Activated T-cell treated with anti-CD3 and anti-CD28 coated beads for 48 hours (primary cell): ENCODE data around the gene TMPRSS6.

Experiments
- DNase-seq: peaks from one replicate; pipeline ENCODE4 v3.0.0-alpha.2; 2020; ENCODE audit warnings: low read depth

The TMPRSS6 gene

DNA sequence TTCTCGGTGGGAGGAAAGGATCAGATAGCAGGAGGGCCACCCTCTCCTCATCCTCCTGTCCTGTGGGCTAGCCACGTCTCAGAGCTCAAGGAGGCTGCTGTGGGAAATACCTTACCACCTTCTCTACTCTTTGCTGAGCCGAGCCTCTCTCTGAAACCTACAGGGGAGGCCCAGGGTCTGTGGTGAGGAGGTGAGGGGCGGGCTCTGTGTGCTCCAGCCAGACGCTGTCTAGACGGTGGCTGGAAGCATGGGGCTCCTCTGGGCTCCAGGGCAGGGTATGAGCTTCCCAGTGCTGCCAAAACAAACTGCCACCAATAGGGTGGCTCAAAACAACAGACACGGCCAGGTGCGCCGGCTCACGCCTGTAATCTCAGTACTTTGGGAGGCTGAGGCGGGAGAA lies 5.5 kb upstream of the TMPRSS6 start:
- no peak for DNase-seq

DNA sequence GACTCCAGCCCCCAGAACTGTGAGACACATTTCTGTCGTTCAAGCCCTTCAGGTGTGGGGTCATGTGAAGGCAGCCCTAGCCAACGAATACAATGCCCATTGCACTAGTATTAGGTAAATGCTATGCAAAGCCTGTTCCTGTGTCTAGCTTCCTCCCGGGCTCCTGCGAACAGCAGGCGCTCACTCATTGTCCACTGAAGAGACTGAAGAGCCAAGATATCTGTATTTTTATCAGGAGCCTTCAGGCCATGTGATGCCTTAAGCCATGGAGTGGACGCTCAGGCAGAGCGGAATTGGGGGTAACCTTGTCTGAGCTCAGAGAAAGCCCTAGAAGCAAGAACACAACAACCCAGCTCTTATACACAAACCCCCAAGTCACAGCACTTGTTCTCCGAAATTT lies 4.2 kb upstream of the TMPRSS6 start:
- DNase-seq = no peak

DNA sequence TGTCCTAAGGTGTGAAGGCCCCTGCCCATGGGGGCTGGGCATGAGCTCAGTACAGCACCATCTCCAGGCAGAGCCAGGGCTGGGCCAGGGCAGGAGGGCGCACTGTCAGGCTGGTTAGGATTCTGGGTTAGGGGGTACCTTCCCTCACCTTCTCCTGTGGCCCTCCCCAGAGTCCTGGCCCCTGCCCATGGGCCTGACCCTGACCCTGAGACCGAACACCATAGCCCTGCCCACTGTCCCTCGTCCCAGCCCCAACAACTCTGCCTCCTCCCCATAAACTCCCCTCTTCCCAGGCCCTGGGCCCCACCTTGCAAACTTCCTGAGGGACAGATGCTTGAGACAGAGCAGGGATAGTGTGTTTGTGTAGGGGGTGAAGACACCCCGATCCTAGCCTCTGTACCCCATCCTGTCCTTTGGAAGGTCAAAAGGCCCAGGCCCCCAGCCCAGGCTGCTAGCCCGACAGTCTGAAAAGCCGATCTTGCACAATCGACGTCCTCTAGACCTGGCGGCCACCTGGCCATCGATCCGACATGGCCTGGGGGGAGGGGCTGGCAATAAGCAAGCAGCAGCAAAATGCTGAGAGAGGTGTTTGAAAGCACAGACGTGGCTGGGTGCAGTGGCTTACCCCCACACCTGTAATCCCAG lies 2.7 kb upstream of the TMPRSS6 start:
- no peak for DNase-seq

DNA sequence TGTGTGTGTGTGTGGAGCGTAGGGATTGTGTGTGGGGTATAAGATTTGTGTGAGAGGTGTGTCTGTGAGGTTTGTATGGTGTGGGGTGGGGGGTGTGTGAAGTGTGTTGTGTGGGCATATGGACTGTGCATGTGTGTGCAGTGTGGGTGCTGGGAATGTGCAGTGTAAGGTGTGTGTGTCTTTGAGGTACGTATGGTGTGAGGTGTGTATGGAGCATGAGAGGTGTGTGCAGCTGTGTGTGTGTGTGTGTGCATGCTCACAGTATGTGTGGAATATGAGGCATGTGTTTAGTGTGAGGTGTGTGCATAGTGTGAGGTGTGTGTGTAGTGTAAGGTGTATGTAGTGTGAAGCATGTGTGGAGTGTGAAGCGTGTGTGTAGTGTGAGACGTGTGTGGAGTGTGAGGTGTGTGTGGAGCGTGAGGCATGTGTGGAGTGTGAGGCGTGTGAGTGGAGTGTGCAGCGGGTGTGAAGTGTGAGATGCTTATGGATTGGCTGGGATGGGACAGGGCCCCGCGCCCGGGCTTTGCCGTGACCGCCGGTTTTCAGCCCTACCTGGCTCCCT lies 1.7 kb upstream of the TMPRSS6 start:
- no peak for DNase-seq

DNA sequence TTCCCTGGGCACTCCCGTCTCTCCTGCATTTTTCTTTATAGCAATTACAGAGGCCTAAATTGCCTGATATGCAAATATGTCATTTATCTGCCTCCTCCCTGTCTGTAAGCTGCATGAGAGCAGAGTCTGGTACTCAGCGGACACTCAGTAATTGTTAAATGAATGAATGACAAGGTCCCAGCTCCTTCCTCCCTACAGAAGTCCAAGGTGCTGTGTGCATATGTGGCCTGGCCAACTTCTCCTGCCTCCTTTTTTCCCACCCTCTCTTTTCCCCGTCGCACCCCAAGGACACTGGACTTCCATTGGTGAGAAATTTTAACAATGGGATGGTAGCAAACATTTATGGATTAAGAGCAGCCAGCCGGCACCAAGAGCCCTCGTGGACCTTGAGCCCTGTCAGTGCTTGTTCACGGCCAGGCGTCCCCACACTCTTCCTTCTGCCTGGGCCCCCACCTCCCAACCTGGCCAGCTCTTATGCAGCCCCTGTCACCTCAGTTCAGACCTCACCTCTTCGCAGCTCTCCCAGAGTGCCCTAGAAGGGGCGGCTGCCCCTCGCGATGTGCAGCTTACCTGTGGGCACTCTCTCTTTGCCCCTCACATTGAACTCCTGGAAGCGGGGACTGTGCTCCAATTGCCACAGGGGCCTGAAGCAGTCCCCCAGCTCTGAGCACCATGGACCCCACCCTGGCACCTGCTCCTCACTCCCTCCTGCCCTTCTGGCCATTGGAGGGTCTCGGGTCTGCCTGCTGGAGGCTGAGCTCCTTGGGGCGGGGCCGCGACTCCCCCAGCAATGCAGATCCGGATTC lies 1.5 kb downstream of the TMPRSS6 start:
- no peak for DNase-seq

DNA sequence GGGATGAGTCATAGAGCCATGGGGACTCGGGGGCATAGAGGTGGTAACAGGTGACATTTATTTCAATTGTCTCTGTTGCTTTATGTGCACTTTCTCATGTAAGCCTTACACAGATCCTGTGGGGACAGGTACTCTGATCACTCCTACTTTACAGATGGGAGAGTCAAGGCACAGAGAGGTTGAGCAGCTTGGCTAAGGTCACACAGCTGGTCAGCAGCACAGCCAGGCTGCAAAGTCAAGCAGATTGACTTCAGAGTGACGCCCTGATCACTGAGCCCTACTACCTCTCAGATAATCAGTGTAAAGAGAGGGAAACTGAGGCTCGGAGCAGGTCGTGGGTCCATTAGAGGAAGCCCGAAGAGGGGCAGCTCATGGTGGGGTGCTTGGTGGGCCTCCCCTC lies 3.5 kb downstream of the TMPRSS6 start:
- DNase-seq = no peak

DNA sequence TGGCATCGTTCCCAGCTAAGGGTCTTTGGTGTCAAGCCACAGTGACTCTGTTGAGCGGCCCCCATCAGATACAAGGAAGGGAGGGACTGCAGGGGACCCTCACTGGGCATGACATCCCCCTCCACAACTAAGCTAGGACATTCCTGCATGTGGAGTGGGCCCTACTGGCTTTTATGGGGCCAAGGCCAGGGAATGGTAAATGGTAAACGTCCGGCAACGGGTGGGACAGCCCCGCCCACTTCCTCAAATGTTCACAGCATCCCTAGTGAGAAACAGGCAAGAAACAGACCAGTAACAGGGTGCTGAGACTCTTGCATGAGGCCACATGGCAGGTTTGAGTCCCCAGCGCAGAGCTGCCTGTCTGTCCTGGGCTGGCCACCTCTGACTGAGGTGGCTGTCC lies 4.4 kb downstream of the TMPRSS6 start:
- DNase-seq = no peak

DNA sequence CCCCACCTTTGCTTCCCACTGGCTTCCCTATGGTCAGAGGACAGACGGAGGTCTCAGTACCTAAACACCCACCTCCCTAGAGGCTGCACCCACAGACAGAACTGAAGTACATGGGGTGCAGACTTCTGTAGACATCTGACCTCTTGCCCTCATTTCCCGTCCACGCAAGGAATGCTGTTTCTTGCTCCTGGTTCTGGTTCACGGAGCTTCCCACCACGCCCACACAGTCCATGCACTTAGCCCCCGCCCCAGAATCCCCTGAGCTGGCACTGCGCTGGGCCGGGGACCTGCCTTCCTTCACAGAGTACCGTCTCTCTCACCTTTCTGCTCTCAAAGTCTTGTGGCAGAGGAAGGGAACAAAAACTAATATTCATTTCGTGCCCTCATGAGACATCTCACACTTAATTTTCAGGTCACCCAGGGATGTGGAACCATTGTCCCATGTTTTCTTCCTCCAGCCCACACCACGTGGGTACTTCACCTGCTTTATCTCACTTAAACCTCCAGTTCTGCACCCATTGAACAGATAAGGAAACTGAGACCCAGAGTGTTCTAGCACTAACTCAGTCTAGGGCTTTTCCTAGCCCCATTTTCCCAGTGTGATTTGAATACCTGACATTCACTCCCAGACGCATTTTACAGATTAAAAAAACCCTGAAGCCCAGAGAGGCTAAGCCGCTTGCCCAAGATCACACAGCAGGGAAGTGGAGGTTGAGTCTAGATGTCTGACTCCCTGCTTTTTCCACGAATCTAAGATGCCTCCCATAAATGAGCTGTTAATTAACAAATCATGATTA lies 5.7 kb downstream of the TMPRSS6 start:
- no peak for DNase-seq

DNA sequence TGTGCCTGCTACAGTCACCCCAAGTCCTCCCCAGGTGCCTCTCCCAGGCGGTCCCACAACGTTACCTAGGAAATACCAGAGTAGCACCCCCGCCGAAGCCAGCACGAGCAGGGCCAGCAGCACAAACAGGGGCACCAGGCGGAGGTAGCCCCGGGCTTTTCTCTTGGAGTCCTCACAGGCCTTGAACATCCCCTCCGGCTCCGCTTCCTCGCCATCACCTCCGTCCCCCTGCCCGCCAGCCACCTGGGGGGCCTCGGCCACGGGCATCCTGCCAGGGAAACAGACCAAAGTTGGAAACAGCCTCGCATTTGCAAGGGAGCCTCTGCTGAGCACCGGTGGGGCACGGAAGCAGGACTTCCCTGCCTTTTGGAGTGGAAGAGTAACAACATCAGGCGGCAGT lies 6.4 kb downstream of the TMPRSS6 start:
- DNase-seq = no peak

DNA sequence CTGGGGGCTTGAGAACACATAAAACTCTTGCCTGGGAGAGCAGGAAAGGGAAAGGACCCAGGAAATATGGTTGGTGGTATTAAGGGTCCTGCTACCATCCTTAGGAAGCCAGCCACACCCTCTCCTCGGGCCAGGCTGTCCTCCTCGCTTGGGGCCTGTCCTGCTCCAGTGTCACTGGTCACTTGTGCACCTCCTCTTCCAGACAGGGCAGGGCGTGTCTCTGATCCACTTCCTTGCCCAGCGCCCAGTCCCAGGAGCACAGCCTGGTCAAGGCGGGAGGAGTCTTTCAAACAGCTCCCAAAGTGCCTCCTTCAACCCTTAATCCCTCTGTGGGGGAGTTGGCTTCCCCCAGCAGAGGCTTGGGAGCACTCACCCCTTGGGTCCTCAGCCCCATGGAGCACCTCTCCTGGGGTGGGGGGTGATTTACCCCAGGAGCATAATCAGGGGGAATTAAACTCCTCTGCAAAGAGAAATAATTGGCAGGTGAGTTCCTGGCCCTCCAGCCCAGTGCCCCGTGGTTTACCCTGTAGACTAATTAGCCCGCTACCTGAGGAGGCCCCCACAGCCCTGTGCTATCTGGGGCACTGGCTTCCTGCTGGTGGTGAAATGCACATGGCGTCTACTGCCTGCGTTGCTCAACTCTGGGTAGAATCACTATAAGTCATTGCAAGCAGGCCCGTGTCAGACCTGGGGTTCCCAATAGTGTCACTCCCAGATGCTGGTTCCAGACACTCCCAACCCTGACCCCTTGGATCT lies 8.0 kb downstream of the TMPRSS6 start:
- DNase-seq = no peak

DNA sequence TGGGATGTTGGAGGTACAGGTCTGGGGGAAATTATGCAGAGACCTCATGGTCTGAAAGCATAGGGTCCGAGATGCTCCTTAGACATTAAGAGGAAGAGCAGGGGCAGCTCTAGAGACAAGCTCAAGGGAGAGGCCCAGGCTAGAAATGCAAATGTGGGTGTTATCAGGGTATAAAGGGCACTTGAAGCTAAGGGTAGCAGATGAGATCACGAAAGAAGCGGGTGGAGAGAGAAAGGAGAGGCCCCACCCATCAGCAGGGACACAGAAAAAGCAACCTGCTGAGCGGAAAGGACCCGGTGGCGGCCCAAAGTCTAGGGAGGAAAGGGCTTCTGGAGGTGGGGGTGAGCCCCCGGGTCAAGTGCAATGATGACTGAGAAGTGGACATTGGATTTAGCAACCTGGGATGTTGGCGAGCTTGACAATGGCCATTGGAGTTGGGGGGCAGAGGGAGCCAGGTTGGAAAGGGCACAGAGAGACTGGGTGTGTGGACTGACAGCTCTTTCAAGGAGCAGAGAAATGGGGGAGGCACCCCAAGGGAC lies 8.9 kb downstream of the TMPRSS6 start:
- DNase-seq = no peak

DNA sequence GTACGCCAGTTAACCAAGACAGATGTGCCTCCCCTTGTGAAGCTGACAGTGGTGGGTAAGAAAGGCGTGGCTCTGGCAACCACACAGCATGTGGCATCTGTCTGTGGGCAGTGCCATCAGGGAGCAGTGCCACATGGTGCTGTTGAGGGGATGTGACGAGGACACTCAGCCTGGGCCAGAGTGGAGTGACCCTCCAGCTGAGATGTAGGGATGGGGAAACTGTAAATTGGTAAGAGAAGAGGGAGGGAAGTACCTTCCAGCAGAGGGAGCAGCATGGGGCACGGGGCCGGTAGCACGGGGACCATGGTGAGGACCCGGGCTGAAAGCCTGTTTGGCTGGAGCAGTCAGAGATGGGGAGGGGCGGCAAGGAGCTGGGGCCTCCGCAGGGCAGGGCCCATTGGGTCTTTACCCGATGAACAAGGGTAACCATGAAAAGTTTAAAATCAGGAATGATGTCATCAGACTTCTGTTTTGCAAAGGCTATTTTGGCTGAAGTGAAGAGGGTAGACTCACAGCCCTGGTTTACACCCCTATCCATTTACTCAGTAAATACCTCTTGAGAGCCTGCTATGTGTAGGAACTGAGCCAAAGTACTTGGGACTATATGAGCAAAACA lies 10.4 kb downstream of the TMPRSS6 start:
- DNase-seq = no peak

DNA sequence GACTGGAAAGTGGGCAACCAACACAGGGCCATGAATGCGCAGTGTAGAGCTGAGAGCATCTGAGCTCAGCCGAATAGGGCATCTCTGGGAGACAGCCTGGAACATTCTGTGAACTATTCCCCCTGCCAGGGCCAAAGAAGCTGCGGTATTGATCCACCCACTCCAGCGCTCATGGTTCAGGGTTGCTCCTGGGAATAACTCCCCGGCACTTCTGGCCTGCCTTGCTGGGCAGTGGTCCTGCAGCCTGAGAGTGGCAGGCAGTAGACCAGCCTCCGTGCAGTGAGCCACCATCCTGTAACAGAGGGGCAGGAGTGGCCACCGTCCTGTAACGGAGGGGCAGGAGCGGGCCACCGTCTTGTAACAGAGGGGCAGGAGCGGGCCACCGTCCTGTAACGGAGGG lies 12.2 kb downstream of the TMPRSS6 start:
- DNase-seq = no peak

DNA sequence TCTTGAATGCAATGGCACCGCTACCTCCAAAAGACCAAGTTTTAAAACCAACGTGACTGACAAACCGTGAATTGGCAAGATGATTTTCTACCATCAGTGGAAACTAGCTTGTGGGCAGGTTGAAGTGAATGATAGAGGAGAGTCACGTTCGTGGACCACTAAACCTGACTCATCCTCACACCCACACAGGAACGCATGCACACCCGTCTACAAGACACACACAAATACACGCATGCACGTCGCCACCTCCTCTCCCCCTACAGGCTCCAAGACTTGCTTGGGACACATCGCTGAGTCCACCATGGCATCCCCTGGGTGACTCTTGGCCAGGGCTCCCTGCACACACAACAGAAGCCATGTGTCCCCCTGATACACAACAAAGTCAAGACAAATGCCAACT lies 14.4 kb downstream of the TMPRSS6 start:
- DNase-seq = peak; percentile 71

DNA sequence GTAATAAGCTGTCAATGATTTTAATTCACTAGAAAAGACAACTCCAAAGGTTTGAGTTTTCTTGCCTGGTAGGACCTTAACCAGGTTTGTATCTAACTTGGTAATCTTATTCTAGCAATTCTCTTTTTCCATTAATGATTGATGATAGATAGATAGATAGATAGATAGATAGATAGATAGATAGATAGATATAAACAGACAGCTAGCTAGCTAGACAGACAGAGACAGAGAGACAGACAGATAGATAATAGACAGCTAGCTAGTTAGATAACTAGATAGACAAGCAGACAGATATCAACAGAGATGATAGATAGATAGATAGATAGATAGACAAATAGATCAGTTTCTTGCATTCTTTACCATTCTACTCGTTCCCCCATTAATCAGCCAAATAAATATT lies 15.3 kb downstream of the TMPRSS6 start:
- DNase-seq = no peak

DNA sequence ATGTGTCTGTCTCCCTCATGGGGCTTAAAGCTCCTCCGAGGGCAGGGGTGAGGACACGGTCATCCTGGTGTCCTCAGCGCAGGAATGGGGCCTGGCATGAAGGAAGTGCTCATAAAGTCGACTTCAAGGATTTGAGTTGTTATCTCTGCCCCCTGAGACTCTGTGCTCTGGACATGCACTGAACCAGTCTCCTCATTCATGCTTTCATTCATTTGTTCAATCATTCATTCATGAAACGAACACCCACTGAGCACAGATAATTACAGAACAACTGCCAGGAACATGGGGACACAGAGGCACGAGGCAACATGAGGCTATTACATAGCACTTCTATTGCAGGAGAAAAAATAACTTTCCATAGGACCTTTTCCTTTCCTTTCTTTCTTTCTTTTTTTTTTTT lies 16.5 kb downstream of the TMPRSS6 start:
- no peak for DNase-seq

DNA sequence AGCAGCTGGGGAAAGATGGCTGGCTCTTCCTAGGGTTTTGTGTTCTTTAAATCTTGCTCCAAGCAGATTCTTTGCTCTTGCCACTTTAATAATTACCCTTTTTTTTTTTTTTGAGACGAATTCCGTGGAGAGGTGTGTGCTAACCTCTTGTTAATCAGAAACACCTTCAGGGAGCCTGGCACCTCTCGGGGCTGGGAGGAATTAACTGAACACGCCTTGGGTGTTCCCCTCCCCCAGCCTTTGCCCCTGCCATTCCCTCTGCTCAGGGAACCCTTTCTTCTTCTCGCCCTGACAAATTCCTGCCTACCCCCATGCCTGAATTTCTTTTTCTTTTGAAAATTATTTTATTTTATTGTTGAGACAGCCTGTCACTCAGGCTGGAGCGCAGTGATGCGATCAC lies 17.5 kb downstream of the TMPRSS6 start:
- no peak for DNase-seq

DNA sequence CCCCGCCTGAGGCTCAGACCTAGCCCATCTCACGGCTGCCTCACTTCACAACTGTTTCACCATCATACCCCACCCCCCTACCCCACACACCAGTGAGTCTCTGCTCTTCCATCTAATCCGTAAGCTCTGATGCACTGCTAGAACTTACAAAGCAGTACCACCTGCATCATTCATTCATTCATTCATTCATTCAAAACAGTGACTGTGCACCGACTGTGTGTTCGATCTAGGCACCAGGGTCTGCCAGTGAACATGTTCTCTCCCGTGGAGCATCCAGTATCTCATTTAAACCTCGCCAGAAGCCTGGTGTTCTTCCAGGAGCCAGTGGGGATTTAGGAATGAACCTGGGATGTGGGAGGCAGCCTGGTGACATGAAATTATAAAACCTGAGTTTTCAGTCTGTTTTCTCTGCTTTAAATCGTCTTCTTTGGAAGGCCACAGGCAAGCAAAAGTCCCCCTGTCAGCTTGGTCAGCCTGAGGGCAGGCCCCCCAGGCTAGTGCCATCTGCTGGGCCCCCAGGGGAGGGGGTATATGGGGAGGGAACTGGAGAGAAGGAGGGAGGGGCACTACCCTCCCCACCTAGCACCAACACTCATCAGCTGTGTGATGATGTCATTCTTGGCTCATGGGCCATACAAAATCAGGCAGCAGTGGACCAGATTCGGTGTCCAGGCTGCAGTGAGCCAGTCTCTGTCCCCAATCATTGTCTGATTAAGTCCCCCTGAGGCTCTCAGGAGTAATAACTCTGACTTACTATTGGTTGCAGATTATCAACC lies 18.4 kb downstream of the TMPRSS6 start:
- DNase-seq = no peak

DNA sequence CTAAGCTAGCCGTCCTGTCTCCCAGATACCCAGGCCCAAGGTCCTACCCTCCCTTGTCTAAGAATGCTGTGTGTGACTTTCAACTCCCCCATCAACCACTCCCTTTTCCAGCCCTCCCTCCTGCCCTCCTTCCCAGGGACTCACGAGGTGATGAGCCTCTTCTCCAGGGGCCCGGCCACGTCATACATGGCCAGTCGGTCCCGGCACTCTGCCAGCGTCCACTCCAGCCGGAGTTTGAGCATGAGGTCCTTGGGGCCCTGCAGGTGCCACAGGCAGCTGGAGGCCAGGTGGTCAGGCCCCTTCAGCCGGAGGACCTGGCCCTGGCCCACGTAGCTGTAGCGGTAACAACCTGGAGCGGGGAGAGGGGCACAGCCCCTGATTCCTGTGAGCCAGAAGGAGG lies 20.1 kb downstream of the TMPRSS6 start:
- no peak for DNase-seq

DNA sequence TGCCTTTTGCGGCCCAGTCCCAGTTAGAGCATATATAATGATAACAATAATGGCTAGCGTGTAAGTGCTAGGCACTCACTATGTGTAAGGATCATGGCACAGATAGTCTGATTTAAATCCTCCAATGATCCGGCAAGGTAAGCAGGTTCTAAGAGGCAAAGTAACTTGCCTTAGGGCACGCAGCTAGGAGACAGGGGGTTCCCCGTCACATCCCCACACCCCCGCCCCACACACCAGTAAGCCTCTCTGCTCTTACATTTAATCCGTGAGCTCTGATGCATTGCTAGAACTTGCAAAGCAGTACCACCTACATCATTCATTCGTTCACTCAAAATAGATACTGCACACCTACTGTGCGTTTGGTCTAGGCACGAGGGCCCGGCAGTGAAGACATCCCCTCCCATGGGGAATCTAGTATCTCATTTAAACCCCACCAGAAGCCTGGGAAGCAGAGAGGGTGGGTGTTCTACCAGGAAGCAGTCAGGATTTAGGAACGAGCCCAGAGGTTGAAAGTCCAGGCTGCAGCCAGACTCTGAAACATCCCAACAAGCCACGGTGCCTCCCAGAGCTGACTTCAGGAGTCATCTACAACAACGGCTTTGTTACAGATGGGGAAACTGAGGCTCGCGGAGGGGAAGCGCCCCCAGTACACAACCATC lies 20.6 kb downstream of the TMPRSS6 start:
- no peak for DNase-seq
